HG03565 (cell line): ENCODE data around the gene ADCY4.

ENCODE experiments used
- ATAC-seq: cut with Tn5 transposase; IDR thresholded peaks from one replicate; pipeline ENCODE4 v1.9.1; 2021; ENCODE audit warnings: mild to moderate bottlenecking, moderate library complexity; ENCODE audit not compliant: unreplicated experiment

ADCY4 gene

GRCh38 chr14:24300326-24300980 is 34.4 kb downstream of the ADCY4 start:
- no peak for ATAC-seq

- ATAC-seq = peak; percentile 67
Observed at GRCh38 chr14:24299255-24300191, 35.3 kb downstream of the ADCY4 start, which contains the start of the genes DHRS1 and NOP9. Gene DHRS1 (minus strand): TSS chr14:24299780. CDS start chr14:24299106, 674 bp downstream. Gene NOP9 (plus strand): TSS chr14:24299850. CDS start chr14:24299955, 105 bp downstream.

GRCh38 chr14:24298892-24299254 is 36.0 kb downstream of the ADCY4 start:
- no peak for ATAC-seq

GRCh38 chr14:24297190-24297964 is 37.5 kb downstream of the ADCY4 start:
- peak; percentile 2 for ATAC-seq

GRCh38 chr14:24296341-24297157 is 38.3 kb downstream of the ADCY4 start:
- peak; percentile 46 for ATAC-seq

GRCh38 chr14:24293525-24293924 is 41.3 kb downstream of the ADCY4 start:
- ATAC-seq = no peak

- ATAC-seq = no peak
Observed at GRCh38 chr14:24292118-24292807, 42.6 kb downstream of the ADCY4 start.

GRCh38 chr14:24291446-24292117 is 43.3 kb downstream of the ADCY4 start:
- no peak for ATAC-seq

GRCh38 chr14:24290746-24291145 is 44.1 kb downstream of the ADCY4 start:
- no peak for ATAC-seq

GRCh38 chr14:24289649-24290280 is 45.1 kb downstream of the ADCY4 start:
- peak; percentile 37 for ATAC-seq

GRCh38 chr14:24286996-24287395 is 47.9 kb downstream of the ADCY4 start:
- ATAC-seq = no peak

GRCh38 chr14:24285351-24285750 is 49.5 kb downstream of the ADCY4 start:
- ATAC-seq = no peak

GRCh38 chr14:24284501-24285035 is 50.3 kb downstream of the ADCY4 start:
- no peak for ATAC-seq

GRCh38 chr14:24283796-24284460 is 50.9 kb downstream of the ADCY4 start:
- ATAC-seq = no peak

- ATAC-seq = no peak
Observed at GRCh38 chr14:24282736-24283135, 52.1 kb downstream of the ADCY4 start.

- ATAC-seq = no peak
Observed at GRCh38 chr14:24281636-24282035, 53.2 kb downstream of the ADCY4 start.

- no peak for ATAC-seq
Observed at GRCh38 chr14:24280797-24281460, 53.9 kb downstream of the ADCY4 start.
